Peyer's patch (tissue), 4 donors: ENCODE results near the gene FGGY. TPM values are rescaled to one million over a fixed set of nuclear protein-coding genes. Genes with fewer than 3 reads are reported as not detected.

Experiments used
- DNase-seq, 3 donors: peaks; one replicate each; pipeline ENCODE4 v3.0.0-alpha.2; 2017 to 2019
- H3K27ac ChIP-seq, 4 donors: fragments of 200-600 bp; sonication (generic); one replicate each; pipeline ENCODE4 v1.5.1; 2016 to 2019
- H3K27me3 ChIP-seq, 2 donors: fragments of 200-600 bp; sonication (generic); one replicate each; pipeline ENCODE4 v1.5.1; 2019
- H3K36me3 ChIP-seq, 3 donors: fragments of 200-600 bp; sonication (generic); one replicate each; pipeline ENCODE4 v1.5.1; 2016 to 2019
- H3K4me1 ChIP-seq, 4 donors: fragments of 200-600 bp; sonication (generic); one replicate each; pipeline ENCODE4 v1.5.1; 2016 to 2019
- H3K4me3 ChIP-seq, 4 donors: fragments of 200-600 bp; sonication (generic); 1 replicate in 3 of 4; 2 replicates in 1 of 4; pipeline ENCODE4 v1.5.1; 2016 to 2019; ENCODE audit warnings: mild to moderate bottlenecking in 1 of 4
- H3K9me3 ChIP-seq, 4 donors: fragments of 200-600 bp; sonication (generic); one replicate each; pipeline ENCODE4 v1.5.1; 2016 to 2019; ENCODE audit warnings: mild to moderate bottlenecking in 1 of 4
- CTCF ChIP-seq, 6 experiments: fragments of 450-650 bp in 4 of 6; fragments of 200-600 bp in 2 of 6; sonication (generic) in 1 of 6; IDR thresholded peaks; one replicate each; pipeline ENCODE4 v1.5.1; 2017 to 2019; ENCODE audit warnings: antibody characterized with exemption in 6 of 6, mild to moderate bottlenecking in 3 of 6, moderate library complexity in 1 of 6
- POLR2A ChIP-seq, 2 donors: fragments of 450-650 bp; IDR thresholded peaks; one replicate each; pipeline ENCODE4 v1.5.1; 2017; ENCODE audit warnings: antibody characterized with exemption in 2 of 2, mild to moderate bottlenecking in 2 of 2, moderate library complexity in 2 of 2
- total RNA-seq, 4 donors: library from RNA; depleted of rRNA; stranded (reverse); fragments of >200 nt; gene quantifications; one replicate each; pipeline ENCODE4 v1.1.0, GENCODE V29; 2016

Gene FGGY
- total RNA-seq, 4 donors from 2014 or later: 18.9 to 102 (median 33.6) TPM

- Histone ChIP-seq H3K4me3 (no peak overlapping the region), H3K9me3 (no peaks in the 10 kb centered on the region), H3K27ac (no peak overlapping the region), H3K4me1 (peaks cover 0 to 3% (median 0%) of the 10 kb centered on the region in 4 donors), H3K27me3 (no peaks in the 10 kb centered on the region), H3K36me3 (peaks cover 0 to 4% (median 0%) of the 10 kb centered on the region in 3 donors)
- no peak for DNase-seq
- TF ChIP-seq CTCF (IDR thresholded peaks at IDR 0.05) (no peak), POLR2A (IDR thresholded peaks at IDR 0.05) (no peak)
Observed at GRCh38 chr1:59738152-59738551, 441.3 kb downstream of the FGGY start.

GRCh38 chr1:59738591-59739015, 441.7 kb downstream of the FGGY start:
- no peak for TF ChIP-seq CTCF (IDR thresholded peaks at IDR 0.05)
- TF ChIP-seq POLR2A (IDR thresholded peaks at IDR 0.05): no peak
- Histone ChIP-seq H3K27me3 (no peaks in the 10 kb centered on the region), H3K27ac (no peak overlapping the region), H3K4me3 (no peak overlapping the region), H3K36me3 (peaks cover 0 to 4% (median 0%) of the 10 kb centered on the region in 3 donors), H3K4me1 (peaks cover 0 to 4% (median 0%) of the 10 kb centered on the region in 4 donors), H3K9me3 (no peaks in the 10 kb centered on the region)
- no peak for DNase-seq

- H3K27me3 ChIP-seq: no peaks in the 10 kb centered on the region
- TF ChIP-seq POLR2A (IDR thresholded peaks at IDR 0.05) (no peak), CTCF (IDR thresholded peaks at IDR 0.05) (no peak)
- no peaks in the 10 kb centered on the region for H3K9me3 ChIP-seq
- no peak overlapping the region for H3K4me3 ChIP-seq
- peaks cover 0 to 4% (median 0%) of the 10 kb centered on the region in 3 donors for H3K36me3 ChIP-seq
- no peak overlapping the region for H3K27ac ChIP-seq
- peaks cover 0 to 4% (median 0%) of the 10 kb centered on the region in 4 donors for H3K4me1 ChIP-seq
- no peak for DNase-seq
Observed at GRCh38 chr1:59739111-59739510, 442.2 kb downstream of the FGGY start.

- peak overlapping the region in 2 of 4 donors; percentile 48 to 63 for H3K27ac ChIP-seq
- DNase-seq: no peak
- TF ChIP-seq CTCF (IDR thresholded peaks at IDR 0.05) (no peak), POLR2A (IDR thresholded peaks at IDR 0.05) (no peak)
- no peaks in the 10 kb centered on the region for H3K9me3 ChIP-seq
- H3K36me3 ChIP-seq: no peaks in the 10 kb centered on the region
- H3K4me1 ChIP-seq: peaks cover 0 to 4% (median 0%) of the 10 kb centered on the region in 4 donors
- no peak overlapping the region for H3K4me3 ChIP-seq
- H3K27me3 ChIP-seq: no peaks in the 10 kb centered on the region
Observed at GRCh38 chr1:59742526-59742925, 445.6 kb downstream of the FGGY start.

- no peaks in the 10 kb centered on the region for H3K27me3 ChIP-seq
- no peak overlapping the region for H3K4me3 ChIP-seq
- TF ChIP-seq CTCF (IDR thresholded peaks at IDR 0.05) (no peak), POLR2A (IDR thresholded peaks at IDR 0.05) (no peak)
- H3K4me1 ChIP-seq: peaks cover 0 to 4% (median 0%) of the 10 kb centered on the region in 4 donors
- H3K27ac ChIP-seq: peak overlapping the region in 2 of 4 donors; percentile 63 to 66
- no peaks in the 10 kb centered on the region for H3K36me3 ChIP-seq
- H3K9me3 ChIP-seq: no peaks in the 10 kb centered on the region
- no peak for DNase-seq
Observed at GRCh38 chr1:59743324-59744091, 446.6 kb downstream of the FGGY start.
